Prostate gland (tissue), 2 donors: ENCODE results near the gene NEGR1. TPM values are rescaled to one million over a fixed set of nuclear protein-coding genes. Genes with fewer than 3 reads are reported as not detected.

Source experiments
- DNase-seq: peaks from one replicate; pipeline ENCODE4 v3.0.0-alpha.2; 2019; ENCODE audit warnings: low spot score
- H3K27ac ChIP-seq, 2 donors: fragments of 200-600 bp; sonication (generic); 2 replicates each; pipeline ENCODE4 v1.5.1; 2017 to 2019
- H3K27me3 ChIP-seq: fragments of 200-600 bp; sonication (generic); replicated peaks from 2 replicates; pipeline ENCODE4 v1.5.1; 2019; ENCODE audit not compliant: insufficient read depth
- H3K36me3 ChIP-seq, 2 donors: fragments of 200-600 bp; sonication (generic); 1 replicate in 1 of 2; 2 replicates in 1 of 2; pipeline versions ENCODE4 v1.5.1 to v1.8.1; 2017 to 2019
- H3K4me1 ChIP-seq: fragments of 200-600 bp; sonication (generic); replicated peaks from 2 replicates; pipeline ENCODE4 v1.5.1; 2019
- H3K4me3 ChIP-seq, 2 donors: fragments of 200-600 bp; sonication (generic); 2 replicates each; pipeline ENCODE4 v1.5.1; 2017 to 2019
- H3K9me3 ChIP-seq: fragments of 200-600 bp; sonication (generic); 2 replicates; pipeline ENCODE4 v1.5.1; 2017
- POLR2A ChIP-seq: fragments of 450-650 bp; IDR thresholded peaks from one replicate; pipeline ENCODE4 v1.6.1; 2016; ENCODE audit warnings: antibody characterized with exemption, mild to moderate bottlenecking
- POLR2AphosphoS5 ChIP-seq: sonication (generic); formaldehyde crosslinking; IDR thresholded peaks from one replicate; pipeline ENCODE4 v1.6.1; 2017; ENCODE audit warnings: antibody characterized with exemption
- WGBS: methylation state at CpG from one replicate; pipeline ENCODE4 v1.1.5; 2018; 5-methylcytosine and 5-hydroxymethylcytosine counted together
- intact Hi-C: fragments of 100-400 bp; cut with DNase I; formaldehyde crosslinking; loops from one replicate; pipeline ENCODE4 v1.14.2; 2022
- total RNA-seq, 2 donors: library from RNA; depleted of rRNA; stranded (reverse); fragments of >200 nt; gene quantifications; one replicate each; pipeline ENCODE4 v1.1.0, GENCODE V29; 2016
- TF ChIP-seq, protein P1 (sequence below), 4 experiments: fragments of 200-600 bp in 2 of 4; fragments of 450-650 bp in 2 of 4; sonication (generic) in 2 of 4; IDR thresholded peaks; 1 replicate in 3 of 4; 2 replicates in 1 of 4; pipeline ENCODE4 v1.5.1; 2016 to 2019; ENCODE audit warnings: antibody characterized with exemption in 4 of 4, mild to moderate bottlenecking in 2 of 4, moderate library complexity in 2 of 4

Gene NEGR1
- total RNA-seq, 2 donors from 2014 or later: 2.3 to 7.6 TPM

DNA sequence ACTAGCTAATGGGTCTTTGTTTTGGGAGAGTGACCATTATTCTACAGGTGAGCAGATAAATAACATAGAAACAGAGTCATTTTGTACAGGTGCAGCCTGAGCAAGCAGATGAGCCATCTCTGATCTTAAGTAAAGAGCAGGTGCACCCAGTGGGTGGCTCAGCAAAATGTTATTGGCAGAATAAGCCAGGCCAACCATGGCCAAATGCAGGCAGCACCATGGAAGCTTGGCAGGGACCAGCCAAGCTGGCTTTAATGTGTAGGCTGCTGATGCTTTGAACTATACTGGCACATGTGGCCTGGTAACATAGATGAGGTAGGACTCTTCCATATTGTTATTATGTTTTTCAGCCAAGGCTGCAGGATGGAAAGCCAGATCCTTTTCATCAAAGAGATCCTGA lies 648.2 kb downstream of the NEGR1 start:
- Histone ChIP-seq H3K4me3 (no peak overlapping the region), H3K4me1 (no peaks in the 10 kb centered on the region), H3K27me3 (no peaks in the 10 kb centered on the region), H3K36me3 (no peaks in the 10 kb centered on the region), H3K27ac (no peak overlapping the region), H3K9me3 (no peaks in the 10 kb centered on the region)
- no peak for DNase-seq
- intact Hi-C loops: no loop called here
- TF ChIP-seq, protein P1, sequence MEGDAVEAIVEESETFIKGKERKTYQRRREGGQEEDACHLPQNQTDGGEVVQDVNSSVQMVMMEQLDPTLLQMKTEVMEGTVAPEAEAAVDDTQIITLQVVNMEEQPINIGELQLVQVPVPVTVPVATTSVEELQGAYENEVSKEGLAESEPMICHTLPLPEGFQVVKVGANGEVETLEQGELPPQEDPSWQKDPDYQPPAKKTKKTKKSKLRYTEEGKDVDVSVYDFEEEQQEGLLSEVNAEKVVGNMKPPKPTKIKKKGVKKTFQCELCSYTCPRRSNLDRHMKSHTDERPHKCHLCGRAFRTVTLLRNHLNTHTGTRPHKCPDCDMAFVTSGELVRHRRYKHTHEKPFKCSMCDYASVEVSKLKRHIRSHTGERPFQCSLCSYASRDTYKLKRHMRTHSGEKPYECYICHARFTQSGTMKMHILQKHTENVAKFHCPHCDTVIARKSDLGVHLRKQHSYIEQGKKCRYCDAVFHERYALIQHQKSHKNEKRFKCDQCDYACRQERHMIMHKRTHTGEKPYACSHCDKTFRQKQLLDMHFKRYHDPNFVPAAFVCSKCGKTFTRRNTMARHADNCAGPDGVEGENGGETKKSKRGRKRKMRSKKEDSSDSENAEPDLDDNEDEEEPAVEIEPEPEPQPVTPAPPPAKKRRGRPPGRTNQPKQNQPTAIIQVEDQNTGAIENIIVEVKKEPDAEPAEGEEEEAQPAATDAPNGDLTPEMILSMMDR (IDR thresholded peaks at IDR 0.05): no peak
- TF ChIP-seq POLR2AphosphoS5 (no peak), POLR2A (no peak)

DNA sequence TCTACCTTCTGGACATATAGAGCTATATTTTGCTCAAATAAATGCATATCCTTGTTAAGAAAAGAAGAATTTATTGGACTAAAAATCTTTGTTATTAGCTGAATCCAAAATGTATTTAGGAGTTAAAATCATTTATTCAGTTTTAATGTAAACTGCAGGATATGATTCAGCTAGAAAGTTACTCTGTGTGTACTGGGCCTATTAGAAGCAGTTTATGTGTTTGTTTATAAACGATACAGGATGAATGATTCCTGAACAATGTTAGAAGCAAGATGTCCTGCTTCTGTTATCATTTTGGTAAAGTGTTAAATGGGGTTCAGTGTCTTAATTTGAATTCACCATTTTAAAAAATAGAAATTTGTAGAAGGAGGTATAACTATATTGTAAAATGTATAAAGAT lies 652.3 kb downstream of the NEGR1 start:
- no peaks in the 10 kb centered on the region for H3K4me1 ChIP-seq
- no peaks in the 10 kb centered on the region for H3K27me3 ChIP-seq
- no peak overlapping the region for H3K27ac ChIP-seq
- intact Hi-C loops: no loop called here
- no peaks in the 10 kb centered on the region for H3K9me3 ChIP-seq
- H3K4me3 ChIP-seq: no peak overlapping the region
- no peak for DNase-seq
- WGBS: 73% methylated on average over 1 of the region's 1 CpG
- H3K36me3 ChIP-seq: no peaks in the 10 kb centered on the region
- TF ChIP-seq POLR2A (no peak), POLR2AphosphoS5 (no peak)
- TF ChIP-seq, protein P1 (IDR thresholded peaks at IDR 0.05): no peak

DNA sequence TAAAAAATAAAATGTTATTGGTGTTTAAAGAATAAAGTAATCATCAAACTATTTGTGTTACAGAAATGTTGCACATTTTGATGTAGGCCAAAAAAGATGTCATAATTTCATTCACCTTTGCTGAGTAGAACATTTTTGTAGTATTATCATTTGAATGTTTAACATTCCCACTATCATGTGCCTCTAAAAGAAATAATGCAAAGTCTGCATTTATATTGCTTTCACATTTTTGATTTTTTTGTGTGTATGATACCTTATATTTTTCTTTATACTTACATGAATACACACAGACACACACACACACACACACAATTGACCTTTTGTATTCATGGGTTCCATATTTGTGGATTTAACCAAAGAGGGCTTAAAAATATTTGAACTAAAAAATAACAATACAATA lies 657.3 kb downstream of the NEGR1 start:
- no peaks in the 10 kb centered on the region for H3K4me1 ChIP-seq
- H3K27ac ChIP-seq: no peak overlapping the region
- no peaks in the 10 kb centered on the region for H3K27me3 ChIP-seq
- DNase-seq: no peak
- TF ChIP-seq POLR2A (no peak), POLR2AphosphoS5 (no peak)
- TF ChIP-seq, protein P1 (IDR thresholded peaks at IDR 0.05): no peak
- H3K4me3 ChIP-seq: no peak overlapping the region
- no peaks in the 10 kb centered on the region for H3K9me3 ChIP-seq
- no peaks in the 10 kb centered on the region for H3K36me3 ChIP-seq
- intact Hi-C loops: no loop called here

DNA sequence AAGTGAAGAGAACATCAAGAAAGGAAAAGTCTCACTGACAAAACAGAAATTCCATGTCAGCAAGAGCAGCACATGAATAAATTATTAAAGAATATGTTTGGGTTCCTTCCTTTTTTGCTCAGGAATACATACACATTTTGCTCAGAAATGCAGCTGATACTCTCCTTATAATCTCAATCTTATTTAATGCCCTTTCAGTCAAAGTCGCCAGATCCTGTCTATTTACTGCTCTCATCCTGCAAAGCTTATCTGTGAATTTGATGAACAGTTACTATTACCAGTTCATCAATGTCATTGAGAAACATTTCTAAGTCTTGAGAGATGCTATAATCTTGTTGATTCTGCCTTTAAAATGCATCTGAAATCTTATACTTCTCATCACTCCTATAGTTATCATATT lies 658.5 kb downstream of the NEGR1 start:
- Histone ChIP-seq H3K4me3 (no peak overlapping the region), H3K4me1 (no peaks in the 10 kb centered on the region), H3K27me3 (no peaks in the 10 kb centered on the region), H3K27ac (no peak overlapping the region), H3K9me3 (no peaks in the 10 kb centered on the region), H3K36me3 (no peaks in the 10 kb centered on the region)
- intact Hi-C loops: no loop called here
- TF ChIP-seq POLR2A: no peak
- TF ChIP-seq, protein P1 (IDR thresholded peaks at IDR 0.05): no peak
- no peak for TF ChIP-seq POLR2AphosphoS5
- DNase-seq: no peak
- 97% methylated on average over 1 of the region's 1 CpG for WGBS

DNA sequence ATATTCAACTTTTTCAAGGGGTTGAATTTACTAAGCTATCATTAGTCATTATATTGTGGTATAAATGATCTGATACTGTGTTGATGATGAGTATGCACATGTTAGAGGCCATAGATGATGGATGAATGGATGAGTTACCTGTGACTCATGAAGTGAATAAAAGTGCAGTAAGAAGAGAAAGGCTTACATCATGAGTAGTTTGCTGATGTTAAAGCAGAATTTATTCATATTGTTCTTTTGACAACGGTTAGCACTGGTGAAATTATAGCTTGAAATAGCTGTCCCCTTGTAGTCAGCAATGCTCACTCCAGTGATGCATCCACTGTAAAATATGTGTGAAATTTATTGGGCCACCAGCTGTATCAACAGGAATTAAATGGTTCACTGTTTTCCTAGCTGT lies 660.6 kb downstream of the NEGR1 start:
- H3K9me3 ChIP-seq: no peaks in the 10 kb centered on the region
- no peak overlapping the region for H3K27ac ChIP-seq
- 67% methylated on average over 1 of the region's 1 CpG for WGBS
- DNase-seq: no peak
- intact Hi-C loops: no loop called here
- H3K27me3 ChIP-seq: no peaks in the 10 kb centered on the region
- no peak overlapping the region for H3K4me3 ChIP-seq
- TF ChIP-seq, protein P1 (IDR thresholded peaks at IDR 0.05): no peak
- no peak for TF ChIP-seq POLR2A
- TF ChIP-seq POLR2AphosphoS5: no peak
- H3K36me3 ChIP-seq: no peaks in the 10 kb centered on the region
- no peaks in the 10 kb centered on the region for H3K4me1 ChIP-seq
